ENCODE data around the gene TCF3. TPM values are rescaled to one million over a fixed set of nuclear protein-coding genes. Genes with fewer than 3 reads are reported as not detected.
"Not testable (repeated sequence)": the region's sequence is repeated elsewhere in the genome, so short reads cannot be mapped to it uniquely, and the experiment has no call there.

The TCF3 gene
- total RNA-seq, 2 donors from 2014 or later: 53.6 to 87.0 TPM

- Mint-ChIP-seq H3K4me3 (peak overlapping the region; percentile 77), H3K36me3 (ENCODE audit: low read depth) (peaks cover 29% of the 10 kb centered on the region), H3K9me3 (no peaks in the 10 kb centered on the region), H3K27me3 (no peaks in the 10 kb centered on the region), H3K4me1 (peaks cover 10% of the 10 kb centered on the region), H3K27ac (peak overlapping the region; percentile 77)
- ATAC-seq (replicated peaks): no peak
Observed at GRCh38 chr19:1649706-1650649, 2.4 kb downstream of the TCF3 start.

- ATAC-seq (replicated peaks): no peak
- Mint-ChIP-seq H3K27me3 (no peaks in the 10 kb centered on the region), H3K27ac (peak overlapping the region; percentile 33), H3K36me3 (ENCODE audit: low read depth) (peaks cover 29% of the 10 kb centered on the region), H3K4me1 (peaks cover 10% of the 10 kb centered on the region), H3K9me3 (no peaks in the 10 kb centered on the region), H3K4me3 (peak overlapping the region; percentile 77)
Observed at GRCh38 chr19:1648920-1649541, 3.4 kb downstream of the TCF3 start.

DNA sequence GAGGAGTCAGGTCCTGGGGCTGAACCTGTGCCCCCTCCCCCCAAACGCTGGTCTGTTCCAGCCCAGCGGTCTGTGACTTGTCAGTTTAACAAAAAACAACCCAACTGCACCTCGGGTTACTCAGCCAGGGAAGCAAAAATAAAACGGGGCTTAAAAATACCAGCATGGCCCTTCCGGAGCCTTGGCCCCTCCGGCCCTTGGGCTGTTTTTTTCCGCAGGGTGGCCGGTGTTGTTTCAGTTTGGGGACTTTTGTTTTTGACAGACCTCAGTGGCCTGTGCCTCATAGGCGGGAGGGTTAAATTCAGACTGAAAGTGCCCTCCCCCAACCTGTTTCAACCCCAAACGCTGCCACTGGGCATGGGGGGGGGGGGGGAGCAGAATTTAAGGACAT, 4.0 kb downstream of the TCF3 start:
- Mint-ChIP-seq H3K27ac (no peak overlapping the region), H3K27me3 (no peaks in the 10 kb centered on the region), H3K4me3 (peak overlapping the region; percentile 77), H3K4me1 (peaks cover 10% of the 10 kb centered on the region), H3K9me3 (no peaks in the 10 kb centered on the region), H3K36me3 (ENCODE audit: low read depth) (peaks cover 33% of the 10 kb centered on the region)
- no peak for ATAC-seq (replicated peaks)

DNA sequence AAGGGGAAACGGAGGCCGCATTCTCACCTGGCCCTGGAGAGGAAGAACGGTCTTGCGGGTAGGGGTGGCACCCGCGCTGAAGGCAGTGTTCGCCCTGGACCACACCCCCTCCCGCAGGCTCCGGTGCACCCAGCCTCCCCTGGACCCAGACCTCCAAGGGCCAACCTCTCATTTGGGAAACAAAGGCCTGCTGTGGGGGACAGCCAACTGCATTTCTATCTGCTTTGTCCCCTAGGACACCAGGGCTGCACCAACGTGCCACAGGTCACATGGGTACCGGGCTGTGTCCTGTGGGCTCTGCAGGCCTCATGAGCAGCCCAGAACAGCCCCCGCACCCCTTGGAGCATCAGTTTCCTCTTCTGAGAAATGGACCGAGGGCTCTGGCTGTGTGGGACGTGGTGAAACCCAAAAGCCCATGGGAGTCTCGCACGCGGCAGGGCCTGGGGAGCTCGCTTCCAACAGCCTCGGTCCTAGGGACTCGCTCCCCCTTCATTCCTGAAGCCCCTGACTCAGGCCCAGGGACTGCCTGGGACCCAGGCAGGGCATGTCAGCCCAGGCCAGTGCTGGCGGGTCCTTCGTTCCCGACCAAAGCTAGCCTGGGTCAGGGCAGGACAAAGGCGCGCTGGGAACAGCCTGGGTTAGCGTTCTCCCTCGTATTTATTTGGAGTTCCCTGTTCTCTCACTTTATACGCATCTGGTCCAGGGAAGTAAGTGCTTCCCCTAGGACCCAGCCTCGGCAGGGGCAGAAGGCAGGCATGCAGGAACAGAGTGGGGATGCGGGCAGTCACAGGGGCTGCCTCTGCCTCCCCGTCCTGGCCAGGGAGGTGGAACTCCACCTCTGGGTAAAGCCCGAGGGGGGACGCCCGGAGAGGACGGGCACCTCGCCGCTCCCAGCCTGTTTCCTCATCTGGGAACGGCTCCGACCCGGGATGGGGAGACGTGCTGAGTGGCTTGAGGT, 4.6 kb downstream of the TCF3 start:
- Mint-ChIP-seq H3K27me3 (no peaks in the 10 kb centered on the region), H3K4me1 (peaks cover 10% of the 10 kb centered on the region), H3K4me3 (no peak overlapping the region), H3K9me3 (no peaks in the 10 kb centered on the region), H3K27ac (no peak overlapping the region), H3K36me3 (ENCODE audit: low read depth) (peaks cover 39% of the 10 kb centered on the region)
- ATAC-seq (replicated peaks): no peak

- no peak overlapping the region for H3K4me3 Mint-ChIP-seq
- H3K27ac Mint-ChIP-seq: no peak overlapping the region
- no peaks in the 10 kb centered on the region for H3K9me3 Mint-ChIP-seq
- no peaks in the 10 kb centered on the region for H3K27me3 Mint-ChIP-seq
- peaks cover 45% of the 10 kb centered on the region for H3K36me3 Mint-ChIP-seq (ENCODE audit: low read depth)
- ATAC-seq (replicated peaks): no peak
- peaks cover 10% of the 10 kb centered on the region for H3K4me1 Mint-ChIP-seq
Observed at GRCh38 chr19:1646659-1647453, 5.6 kb downstream of the TCF3 start.

- Mint-ChIP-seq H3K27ac (no peak overlapping the region), H3K9me3 (no peaks in the 10 kb centered on the region), H3K4me3 (no peak overlapping the region), H3K4me1 (peaks cover 10% of the 10 kb centered on the region), H3K36me3 (ENCODE audit: low read depth) (peaks cover 51% of the 10 kb centered on the region), H3K27me3 (no peaks in the 10 kb centered on the region)
- ATAC-seq (replicated peaks): no peak
Observed at GRCh38 chr19:1646149-1646548, 6.3 kb downstream of the TCF3 start.

DNA sequence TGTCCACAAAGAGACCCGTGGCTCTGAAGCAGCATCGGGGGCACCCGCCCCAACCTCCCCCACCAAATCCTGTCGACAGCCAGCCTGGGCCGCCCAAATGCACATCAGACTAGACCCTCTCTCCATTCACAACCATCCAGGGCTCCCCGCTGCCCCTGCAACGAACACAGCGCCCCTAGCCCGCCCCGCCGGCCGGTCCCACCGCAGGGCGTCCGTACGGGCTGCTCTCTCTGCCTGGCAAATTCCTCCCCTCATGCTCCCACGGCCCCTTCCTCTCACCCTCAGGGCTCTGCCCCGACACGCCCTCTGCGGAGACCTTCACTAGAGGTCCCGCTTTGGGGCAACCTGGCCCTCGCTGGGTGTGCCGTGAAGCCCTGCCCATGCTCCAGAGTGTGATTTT, 7.1 kb downstream of the TCF3 start:
- Mint-ChIP-seq H3K27ac (peak overlapping the region; percentile 65), H3K4me1 (peaks cover 3% of the 10 kb centered on the region), H3K27me3 (no peaks in the 10 kb centered on the region), H3K4me3 (no peak overlapping the region), H3K9me3 (no peaks in the 10 kb centered on the region), H3K36me3 (ENCODE audit: low read depth) (peaks cover 53% of the 10 kb centered on the region)
- no peak for ATAC-seq (replicated peaks)

GRCh38 chr19:1644070-1644469, 8.3 kb downstream of the TCF3 start:
- Mint-ChIP-seq H3K36me3 (ENCODE audit: low read depth) (peaks cover 56% of the 10 kb centered on the region), H3K27me3 (no peaks in the 10 kb centered on the region), H3K9me3 (no peaks in the 10 kb centered on the region), H3K4me1 (peaks cover under 1% of the 10 kb centered on the region), H3K27ac (no peak overlapping the region), H3K4me3 (no peak overlapping the region)
- no peak for ATAC-seq (replicated peaks)

- not testable (repeated sequence) for ATAC-seq (replicated peaks); H3K9me3 Mint-ChIP-seq; H3K4me3 Mint-ChIP-seq; H3K27me3 Mint-ChIP-seq; H3K4me1 Mint-ChIP-seq; H3K27ac Mint-ChIP-seq
- H3K36me3 Mint-ChIP-seq (ENCODE audit: low read depth): peaks cover 76% of the 10 kb centered on the region
Observed at GRCh38 chr19:1640893-1641448, 11.4 kb downstream of the TCF3 start.

DNA sequence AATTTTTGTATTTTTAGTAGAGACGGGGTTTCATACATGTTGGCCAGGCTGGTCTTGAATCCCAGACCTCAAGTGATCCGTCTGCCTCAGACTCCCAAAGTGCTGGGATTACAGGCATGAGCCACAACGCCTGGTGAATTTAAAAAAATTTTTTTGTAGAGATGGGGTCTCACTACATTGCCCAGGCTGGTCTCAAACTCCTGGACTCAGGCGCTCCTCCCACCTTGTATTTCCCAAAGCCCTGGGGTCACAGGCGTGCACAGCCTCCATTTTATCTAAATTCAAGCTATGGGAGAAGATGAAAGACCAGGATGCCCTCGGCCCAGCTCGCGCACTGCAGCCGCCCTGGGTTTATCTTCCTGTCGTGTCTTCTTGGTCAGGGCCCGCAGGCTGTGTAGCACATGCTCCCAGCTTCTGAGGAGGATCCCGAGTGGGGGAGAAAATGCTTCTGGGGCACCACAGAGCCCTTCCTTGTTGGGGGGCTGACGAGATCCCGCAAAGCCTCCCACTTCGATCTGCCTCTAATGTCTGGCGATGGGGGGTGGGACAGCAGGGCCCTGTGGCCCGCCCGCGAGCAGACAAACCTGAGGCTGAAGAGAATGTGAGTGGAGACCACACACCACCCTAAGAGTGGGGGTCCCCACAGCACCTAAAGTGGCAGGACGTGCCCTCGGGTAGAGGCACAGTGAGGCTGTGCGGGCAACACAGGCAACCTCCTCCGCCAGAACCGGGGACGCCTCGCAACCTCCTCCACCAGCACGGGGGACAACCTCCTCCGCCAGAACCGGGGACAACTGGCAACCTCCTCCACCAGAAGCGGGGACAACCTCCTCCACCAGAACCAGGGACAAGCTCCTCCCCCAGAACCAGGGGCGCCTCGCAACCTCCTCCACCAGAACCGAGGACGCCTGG, 15.8 kb downstream of the TCF3 start:
- no peak for ATAC-seq (replicated peaks)
- H3K27me3 Mint-ChIP-seq: no peaks in the 10 kb centered on the region
- no peak overlapping the region for H3K27ac Mint-ChIP-seq
- no peaks in the 10 kb centered on the region for H3K9me3 Mint-ChIP-seq
- H3K4me1 Mint-ChIP-seq: no peaks in the 10 kb centered on the region
- no peak overlapping the region for H3K4me3 Mint-ChIP-seq
- H3K36me3 Mint-ChIP-seq (ENCODE audit: low read depth): peaks cover 60% of the 10 kb centered on the region

- Mint-ChIP-seq H3K4me1 (no peaks in the 10 kb centered on the region), H3K9me3 (no peaks in the 10 kb centered on the region), H3K27ac (no peak overlapping the region), H3K36me3 (ENCODE audit: low read depth) (peaks cover 46% of the 10 kb centered on the region), H3K4me3 (no peak overlapping the region), H3K27me3 (no peaks in the 10 kb centered on the region)
- ATAC-seq (replicated peaks): no peak
Observed at GRCh38 chr19:1634938-1635243, 17.5 kb downstream of the TCF3 start.

GRCh38 chr19:1634242-1634937, 18.0 kb downstream of the TCF3 start:
- H3K27me3 Mint-ChIP-seq: no peaks in the 10 kb centered on the region
- H3K4me3 Mint-ChIP-seq: no peak overlapping the region
- H3K9me3 Mint-ChIP-seq: no peaks in the 10 kb centered on the region
- H3K27ac Mint-ChIP-seq: no peak overlapping the region
- H3K4me1 Mint-ChIP-seq: no peaks in the 10 kb centered on the region
- H3K36me3 Mint-ChIP-seq (ENCODE audit: low read depth): peaks cover 41% of the 10 kb centered on the region
- ATAC-seq (replicated peaks): no peak

Measured in activated T-helper 17 cell treated with anti-CD3 and anti-CD28 coated beads, Interleukin-2, amount 50 U/mL, for 72 hours (primary cell).